Fibroblast of lung (primary cell): ENCODE results near the gene MOXD1. TPM values are rescaled to one million over a fixed set of nuclear protein-coding genes. Genes with fewer than 3 reads are reported as not detected.

Source experiments
- DNase-seq, 2 donors: peaks; one replicate each; pipeline versions ENCODE4 v3.0.0 to v3.0.0-alpha.2; 2010; ENCODE audit warnings: low read depth in 2 of 2
- H2AFZ ChIP-seq: 2 replicates; pipeline ENCODE4 v1.5.1; 2012; ENCODE audit warnings: low read length, control low read depth, inconsistent platforms
- H3K27ac ChIP-seq: 2 replicates; pipeline ENCODE4 v1.5.1; 2011; ENCODE audit warnings: low read length, control low read depth; ENCODE audit not compliant: insufficient read depth
- H3K27me3 ChIP-seq: 2 replicates; pipeline ENCODE4 v1.5.1; 2011; ENCODE audit warnings: mild to moderate bottlenecking, low read length; ENCODE audit not compliant: control insufficient read depth, insufficient read depth
- H3K36me3 ChIP-seq: 2 replicates; pipeline ENCODE4 v1.5.1; 2011; ENCODE audit warnings: low read length; ENCODE audit not compliant: control insufficient read depth, insufficient read depth
- H3K4me1 ChIP-seq: 2 replicates; pipeline ENCODE4 v1.5.1; 2011; ENCODE audit warnings: low read length; ENCODE audit not compliant: control insufficient read depth, insufficient read depth; ENCODE audit errors: extremely low read depth
- H3K4me2 ChIP-seq: 2 replicates; pipeline ENCODE4 v1.5.1; 2011; ENCODE audit warnings: low read length, control low read depth; ENCODE audit not compliant: insufficient read depth; ENCODE audit errors: extremely low read depth
- H3K4me3 ChIP-seq, 4 experiments: fragments of 200-600 bp in 1 of 4; sonication (generic) in 1 of 4; replicated peaks in 1 of 4; 2 replicates each; pipeline ENCODE4 v1.5.1; 2011 to 2016; ENCODE audit warnings: low read length in 4 of 4, low read depth in 3 of 4, mild to moderate bottlenecking in 3 of 4, control low read depth in 2 of 4, inconsistent platforms in 1 of 4, mixed read lengths in 1 of 4; ENCODE audit not compliant: insufficient read depth in 1 of 4; ENCODE audit errors: control extremely low read depth in 1 of 4
- H3K79me2 ChIP-seq: 2 replicates; pipeline ENCODE4 v1.5.1; 2012; ENCODE audit warnings: mild to moderate bottlenecking, low read length, inconsistent platforms; ENCODE audit not compliant: control insufficient read depth, insufficient read depth
- H3K9ac ChIP-seq: 2 replicates; pipeline ENCODE4 v1.5.1; 2011; ENCODE audit warnings: mild to moderate bottlenecking, low read length, control low read depth; ENCODE audit not compliant: insufficient read depth
- H3K9me3 ChIP-seq: 2 replicates; pipeline ENCODE4 v1.5.1; 2012; ENCODE audit warnings: low read depth, low read length; ENCODE audit not compliant: control insufficient read depth, insufficient read depth
- H4K20me1 ChIP-seq: 2 replicates; pipeline ENCODE4 v1.5.1; 2011; ENCODE audit warnings: low read length; ENCODE audit not compliant: control insufficient read depth, insufficient read depth; ENCODE audit errors: extremely low read depth
- CTCF ChIP-seq, 2 donors: IDR thresholded peaks in 1 of 2; conservative IDR thresholded peaks in 1 of 2; 1 replicate in 1 of 2; 2 replicates in 1 of 2; pipeline ENCODE4 v1.5.1; 2011 to 2012; ENCODE audit warnings: low read length in 2 of 2, control low read depth in 1 of 2, inconsistent platforms in 1 of 2, low read depth in 1 of 2, mild to moderate bottlenecking in 1 of 2
- EZH2 ChIP-seq: IDR thresholded peaks from 2 replicates; pipeline ENCODE4 v1.5.1; 2012; ENCODE audit warnings: low read length, control low read depth, mild to moderate bottlenecking; ENCODE audit errors: missing control alignments
- polyA plus RNA-seq, 2 donors: library from polyadenylated mRNA; depleted of rRNA in 1 of 2; stranded (reverse) in 1 of 2; unstranded in 1 of 2; fragments of >200 nt; gene quantifications; 2 replicates each; pipeline ENCODE4 v1.2.1, GENCODE V29; 2011 to 2012; ENCODE audit warnings: missing spikeins in 1 of 2
- total RNA-seq: library from RNA; depleted of rRNA; stranded (reverse); fragments of >200 nt; gene quantifications from 2 replicates; pipeline ENCODE4 v1.2.1, GENCODE V29; 2014

Gene MOXD1
- total and polyA plus RNA-seq, 2 donors (not counting 1 experiment from before 2014, with no cell fraction given), result 89.8 to 100 TPM

- no peaks in the 10 kb centered on the region for H3K27me3 ChIP-seq
- no peaks in the 10 kb centered on the region for H3K79me2 ChIP-seq
- no peak overlapping the region for H2AFZ ChIP-seq
- H3K4me1 ChIP-seq, result peaks cover 7% of the 10 kb centered on the region
- H3K4me2 ChIP-seq, result no peak overlapping the region
- H3K36me3 ChIP-seq, result no peaks in the 10 kb centered on the region
- TF ChIP-seq CTCF (conservative IDR thresholded peaks at IDR 0.05 in 1 of 2, IDR thresholded peaks at IDR 0.05 in 1 of 2; ENCODE audit: low read depth in 1 of 2, low read length in 2 of 2) (no peak), EZH2 (no peak)
- no peak overlapping the region for H3K27ac ChIP-seq
- no peaks in the 10 kb centered on the region for H4K20me1 ChIP-seq
- H3K9me3 ChIP-seq, result no peaks in the 10 kb centered on the region
- H3K9ac ChIP-seq, result no peak overlapping the region
- no peak for DNase-seq
- H3K4me3 ChIP-seq, result no peak overlapping the region
Observed at GRCh38 chr6:132246632-132247270, 154.5 kb downstream of the MOXD1 start.

GRCh38 chr6:132246120-132246617 is 155.1 kb downstream of the MOXD1 start:
- H4K20me1 ChIP-seq, result no peaks in the 10 kb centered on the region
- no peak overlapping the region for H3K27ac ChIP-seq
- DNase-seq, result no peak
- H3K4me1 ChIP-seq, result peaks cover 7% of the 10 kb centered on the region
- H3K36me3 ChIP-seq, result no peaks in the 10 kb centered on the region
- no peak overlapping the region for H3K9ac ChIP-seq
- H3K4me3 ChIP-seq, result no peak overlapping the region
- no peaks in the 10 kb centered on the region for H3K27me3 ChIP-seq
- no peak overlapping the region for H3K4me2 ChIP-seq
- H2AFZ ChIP-seq, result no peak overlapping the region
- TF ChIP-seq EZH2 (no peak), CTCF (conservative IDR thresholded peaks at IDR 0.05 in 1 of 2, IDR thresholded peaks at IDR 0.05 in 1 of 2; ENCODE audit: low read depth in 1 of 2, low read length in 2 of 2) (no peak)
- no peaks in the 10 kb centered on the region for H3K9me3 ChIP-seq
- H3K79me2 ChIP-seq, result no peaks in the 10 kb centered on the region

Other genes starting within 250 kb of the MOXD1 start
- gene STX7, start 111.6 kb upstream of the MOXD1 start, total RNA-seq, result 18.0 and 53.0 TPM in 2 replicates
- 31.5 and 52.1 TPM in 2 replicates for gene STX7, start 111.6 kb upstream of the MOXD1 start, polyA plus RNA-seq
- not detected in 2 replicates for gene TAAR9, start 136.8 kb upstream of the MOXD1 start, total RNA-seq
- gene TAAR9, start 136.8 kb upstream of the MOXD1 start, polyA plus RNA-seq, result not detected in 2 replicates
- not detected in 2 replicates for gene TAAR8, start 151.2 kb upstream of the MOXD1 start, total RNA-seq
- not detected in 2 replicates for gene TAAR8, start 151.2 kb upstream of the MOXD1 start, polyA plus RNA-seq
- gene TAAR6, start 168.8 kb upstream of the MOXD1 start, total RNA-seq, result not detected in 2 replicates
- not detected in 2 replicates for gene TAAR6, start 168.8 kb upstream of the MOXD1 start, polyA plus RNA-seq
- gene TAAR5, start 188.3 kb upstream of the MOXD1 start, total RNA-seq, result not detected in 2 replicates
- gene TAAR5, start 188.3 kb upstream of the MOXD1 start, polyA plus RNA-seq, result not detected in 2 replicates
- not detected in 2 replicates for gene TAAR2, start 222.8 kb upstream of the MOXD1 start, total RNA-seq
- not detected in 2 replicates for gene TAAR2, start 222.8 kb upstream of the MOXD1 start, polyA plus RNA-seq